HG02588 (cell line): ENCODE measurements around the gene DNAAF2.
"Not testable (repeated sequence)": the region's sequence is repeated elsewhere in the genome, so short reads cannot be mapped to it uniquely, and the experiment has no call there.

Experiments used
- ATAC-seq: cut with Tn5 transposase; IDR thresholded peaks from one replicate; pipeline ENCODE4 v1.9.1; 2021; ENCODE audit warnings: mild to moderate bottlenecking, moderate library complexity; ENCODE audit not compliant: unreplicated experiment

The DNAAF2 gene

DNA sequence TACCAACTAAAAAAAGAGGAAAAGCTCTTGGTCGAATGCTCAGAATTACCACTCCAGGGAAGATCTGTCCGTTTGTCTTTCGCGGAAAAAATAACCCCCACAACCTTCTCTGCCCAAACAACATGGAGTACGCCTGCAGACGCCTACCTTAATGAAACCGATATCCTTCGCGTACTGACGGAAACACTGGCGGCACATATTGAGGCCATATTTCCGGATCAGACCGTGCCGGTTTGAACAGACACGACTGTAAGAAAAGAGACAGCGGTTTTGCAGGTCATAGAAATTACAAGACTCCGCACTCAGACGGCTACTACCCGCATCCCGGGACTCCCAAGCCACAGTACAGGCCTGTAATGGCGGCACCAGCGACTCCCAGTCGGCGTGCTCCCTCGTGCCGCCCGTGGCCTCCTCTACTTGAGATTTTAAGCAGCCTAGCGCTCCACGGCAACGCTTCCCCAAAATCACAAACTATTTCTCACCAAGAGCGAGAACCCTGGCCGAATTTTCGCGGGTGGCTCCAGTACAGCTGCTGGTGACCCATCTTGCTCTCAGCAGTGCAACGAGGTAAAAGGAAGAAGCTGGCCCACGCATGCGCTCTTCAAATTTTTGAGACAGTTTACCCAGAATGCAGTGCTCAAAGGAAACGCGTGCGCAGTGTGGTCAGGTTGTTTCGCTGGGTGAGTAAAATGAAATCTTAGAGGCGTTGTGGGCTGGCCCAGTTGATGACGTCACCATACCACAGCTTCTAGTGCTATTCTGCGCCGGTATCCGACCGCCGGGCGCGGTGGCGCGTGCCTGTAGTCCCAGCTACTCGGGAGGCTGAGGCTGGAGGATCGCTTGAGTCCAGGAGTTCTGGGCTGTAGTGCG, 49.0 kb downstream of the DNAAF2 start, which contains the start of gene RPS29:
Gene RPS29 (minus strand): TSS at position 578 of the 870 bp plus-strand sequence. CDS start 34 bp downstream, at position 544.
- ATAC-seq = peak; percentile 87

DNA sequence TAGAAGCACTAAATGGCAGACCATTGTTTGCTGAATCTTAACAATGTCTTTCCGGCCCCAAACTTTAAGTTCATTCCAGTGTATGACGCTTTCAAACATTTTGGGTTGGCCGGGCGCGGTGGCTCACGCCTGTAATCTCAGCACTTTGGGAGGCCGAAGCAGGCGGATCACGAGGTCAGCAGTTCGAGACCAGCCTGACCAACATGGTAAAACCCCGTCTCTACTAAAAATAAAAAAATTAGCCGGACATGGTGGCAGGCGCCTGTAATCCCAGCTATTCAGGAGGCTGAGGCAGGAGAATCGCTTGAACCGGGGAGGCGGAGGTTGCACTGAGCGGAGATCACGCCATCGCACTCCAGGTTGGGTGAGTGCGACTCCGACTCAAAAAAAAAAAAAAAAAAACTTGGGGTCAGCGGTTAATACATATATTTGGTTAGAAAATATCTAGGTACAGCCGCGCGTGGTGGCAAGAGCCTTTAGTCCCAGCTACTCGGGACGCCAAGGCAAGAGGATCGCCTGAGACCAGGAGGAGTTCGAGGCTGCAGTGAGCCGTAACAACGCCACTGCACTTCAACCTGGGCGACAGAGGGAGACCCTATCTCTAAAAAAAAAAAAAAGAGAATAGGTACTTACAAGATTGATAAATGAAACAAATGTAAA, 49.9 kb downstream of the DNAAF2 start:
- not testable (repeated sequence) for ATAC-seq

DNA sequence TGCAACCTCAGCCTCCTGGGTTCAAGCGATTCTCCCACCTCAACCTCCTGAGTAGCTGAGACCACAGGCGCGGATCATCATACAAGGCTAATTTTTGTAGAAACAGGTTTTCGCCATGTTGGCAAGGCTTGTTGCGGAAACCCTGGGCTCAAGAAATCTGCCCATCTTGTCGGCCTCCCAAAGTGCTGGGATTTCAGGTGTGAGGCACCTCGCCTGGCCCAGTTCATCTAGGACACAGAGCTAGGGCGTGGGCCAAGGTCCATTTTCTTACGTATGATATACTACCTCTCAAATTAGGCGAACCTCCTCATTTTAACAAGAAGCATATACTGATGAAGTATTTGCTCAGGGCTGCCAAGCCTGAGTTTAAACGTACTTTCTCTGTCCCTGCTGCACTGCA, 51.0 kb downstream of the DNAAF2 start:
- ATAC-seq = no peak

DNA sequence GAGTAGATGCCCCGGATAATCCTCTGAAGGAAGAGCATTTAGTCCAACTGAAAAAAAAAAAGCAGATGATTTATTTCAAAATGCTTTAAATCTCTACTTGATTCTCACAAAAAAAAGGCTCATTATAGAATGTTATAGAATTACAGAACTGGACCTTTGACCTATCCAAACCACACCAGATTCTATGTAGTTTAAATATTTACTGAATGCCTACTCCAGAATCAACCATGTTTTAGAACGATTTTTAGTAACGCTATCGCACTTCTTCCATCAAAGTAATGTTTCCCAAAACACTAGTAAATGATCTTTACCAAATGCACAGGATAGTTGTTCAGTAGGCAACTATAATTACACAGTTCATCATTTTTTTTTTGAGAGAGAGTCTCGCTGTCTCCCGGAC, 51.4 kb downstream of the DNAAF2 start:
- ATAC-seq = no peak

DNA sequence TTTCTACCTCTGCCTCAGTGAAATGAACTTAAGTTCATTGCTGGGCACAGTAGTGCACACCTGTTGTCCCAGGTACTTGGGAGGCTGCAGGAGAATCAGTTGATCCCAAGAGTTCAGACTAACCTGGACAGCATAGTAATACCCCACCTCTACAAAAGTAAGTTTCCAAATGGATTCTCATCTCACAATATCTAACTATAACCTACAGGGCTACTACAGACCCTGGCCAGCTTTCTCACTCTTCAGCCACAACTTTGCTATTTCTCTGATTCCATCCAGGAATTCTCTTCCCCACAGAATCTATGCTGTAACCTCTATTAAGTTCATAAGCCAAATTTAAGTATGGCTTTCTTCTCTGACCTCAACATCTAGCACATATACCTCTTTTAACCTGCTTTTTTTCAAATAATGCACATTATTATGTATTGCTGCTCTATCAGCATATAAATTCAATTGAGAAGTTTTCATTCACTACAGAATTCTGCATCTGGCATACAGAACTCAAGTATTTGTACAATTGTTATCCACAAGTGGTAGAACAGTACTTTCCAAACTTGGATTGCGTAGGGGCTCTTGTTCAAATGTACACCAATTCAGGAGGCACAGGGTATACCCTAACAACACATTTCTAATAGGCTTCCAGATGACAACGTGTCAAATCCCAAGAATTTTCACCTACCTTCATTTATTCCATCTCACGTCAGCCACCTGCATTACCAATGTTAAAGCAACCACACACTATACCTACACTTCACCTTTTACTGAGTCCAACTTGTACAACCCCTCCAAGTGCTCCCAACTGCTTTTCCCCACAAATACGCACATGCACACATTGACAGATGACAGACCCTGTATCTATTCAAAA, 52.7 kb downstream of the DNAAF2 start:
- ATAC-seq = no peak

DNA sequence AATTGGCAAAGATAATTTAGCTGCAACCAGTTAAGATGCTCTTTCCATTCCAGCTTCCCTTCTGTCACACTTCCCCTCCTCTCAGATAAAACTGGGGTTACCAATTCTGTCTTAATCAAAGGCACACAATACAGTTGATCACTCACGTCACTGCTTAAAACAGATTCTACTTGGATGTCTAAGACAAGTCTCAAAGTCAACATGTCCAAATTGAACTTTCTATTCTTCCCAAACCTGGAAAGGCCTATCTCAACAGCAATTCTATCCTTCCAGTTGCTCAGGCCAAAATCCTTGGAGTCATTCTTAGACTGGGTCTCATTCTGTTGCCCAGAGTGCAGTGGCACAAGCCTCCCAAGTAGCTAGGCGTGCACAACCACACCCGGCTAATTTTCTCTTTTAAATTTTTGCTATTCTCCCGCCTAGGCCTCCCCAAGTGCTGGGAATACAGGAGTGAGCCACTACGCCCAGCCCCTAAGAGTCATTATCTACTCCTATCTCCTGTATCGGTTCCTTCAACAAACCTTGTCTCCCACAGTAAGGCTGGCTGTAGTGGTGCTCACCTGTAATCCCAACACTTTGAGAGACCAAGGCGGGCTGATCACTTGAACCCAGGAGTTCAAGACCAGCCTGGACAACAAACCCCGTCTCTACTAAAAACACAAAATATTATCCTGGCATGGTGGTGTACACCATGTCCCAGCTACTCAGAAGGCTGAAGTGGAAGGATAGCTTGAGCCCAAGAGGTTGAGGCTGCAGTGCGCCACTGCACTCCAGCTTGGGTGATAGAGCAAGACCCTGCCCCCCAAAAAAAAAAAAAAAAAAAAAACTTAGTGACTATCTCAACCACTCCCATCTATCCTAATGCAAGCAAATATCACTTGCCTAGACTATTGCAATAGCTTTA, 53.6 kb downstream of the DNAAF2 start:
- ATAC-seq = no peak

DNA sequence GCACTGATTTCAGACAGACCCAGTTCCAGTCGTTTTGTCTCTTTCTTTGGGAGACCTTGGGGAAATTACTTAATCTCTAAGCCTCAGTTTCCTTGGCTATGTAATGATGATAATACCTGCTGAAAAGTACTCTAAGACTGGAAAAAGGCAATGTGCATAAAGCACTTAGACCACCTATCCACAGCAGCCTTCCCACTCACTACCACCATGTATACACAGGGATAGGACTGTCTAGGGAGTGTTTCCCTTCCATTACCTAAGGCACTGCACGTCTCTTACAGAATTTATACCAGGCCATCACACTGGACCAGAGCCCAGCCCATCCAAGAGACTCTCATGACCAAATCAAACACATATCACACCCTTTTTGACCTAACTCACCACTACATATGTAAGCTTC, 55.2 kb downstream of the DNAAF2 start:
- ATAC-seq = no peak

DNA sequence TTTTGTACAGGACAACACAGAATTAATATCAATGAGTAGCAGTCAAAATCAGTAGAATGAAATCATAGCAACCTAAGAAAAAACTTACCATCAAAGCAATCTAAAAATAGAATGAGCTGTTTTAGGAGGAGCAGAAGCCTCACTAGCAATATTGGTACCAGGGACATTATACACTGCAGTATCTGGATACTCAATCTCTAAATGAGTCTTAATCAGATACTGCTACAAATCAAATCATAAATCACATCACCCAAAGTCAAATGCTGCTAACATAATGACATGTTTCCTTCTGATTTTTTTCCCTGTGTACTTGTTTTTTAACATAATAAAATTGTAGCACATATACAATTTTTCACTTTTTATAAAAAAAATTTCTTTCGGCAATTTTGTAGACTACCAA, 56.9 kb downstream of the DNAAF2 start:
- ATAC-seq = no peak
